Ishikawa (cell line): ENCODE measurements around the gene QSOX2.

Experiments used
- CREB1 ChIP-seq: IDR thresholded peaks from 2 replicates; pipeline ENCODE4 v1.6.1; 2012; ENCODE audit warnings: low read depth
- EP300 ChIP-seq: IDR thresholded peaks from 2 replicates; pipeline ENCODE4 v1.6.1; 2012; ENCODE audit warnings: borderline replicate concordance
- FOXM1 ChIP-seq: IDR thresholded peaks from 2 replicates; pipeline ENCODE4 v1.6.1; 2012; ENCODE audit warnings: low read depth, borderline replicate concordance
- NFIC ChIP-seq: IDR thresholded peaks from 2 replicates; pipeline ENCODE4 v1.6.1; 2012
- REST ChIP-seq: IDR thresholded peaks from 2 replicates; pipeline ENCODE4 v1.6.1; 2012; ENCODE audit warnings: low read depth, mild to moderate bottlenecking

GRCh38 chr9:136225748-136226679 lies 19.6 kb downstream of the QSOX2 start:
- no peak for TF ChIP-seq NFIC
- TF ChIP-seq CREB1, result no peak
- TF ChIP-seq FOXM1, result no peak
- no peak for TF ChIP-seq EP300
- no peak for TF ChIP-seq REST
